Ascending aorta (tissue), 2 donors: ENCODE results near the gene ATAD1. TPM values are rescaled to one million over a fixed set of nuclear protein-coding genes. Genes with fewer than 3 reads are reported as not detected.
A peak's percentile ranks its signal among the peaks of the same experiment; 100 is the strongest.
"Not testable (repeated sequence)": the region's sequence is repeated elsewhere in the genome, so short reads cannot be mapped to it uniquely, and the experiment has no call there.

Experiments
- DNase-seq, 2 donors: peaks; one replicate each; pipeline ENCODE4 v3.0.0-alpha.2; 2019; ENCODE audit warnings: low spot score in 2 of 2
- H3K27ac ChIP-seq, 2 donors: fragments of 200-600 bp; sonication (generic); one replicate each; pipeline ENCODE4 v1.5.1; 2016 to 2017; ENCODE audit warnings: mild to moderate bottlenecking in 1 of 2
- H3K27me3 ChIP-seq: fragments of 200-600 bp; sonication (generic); one replicate; pipeline ENCODE4 v1.5.1; 2017
- H3K36me3 ChIP-seq, 2 donors: fragments of 200-600 bp; sonication (generic); one replicate each; pipeline ENCODE4 v1.5.1; 2016
- H3K4me1 ChIP-seq, 2 donors: fragments of 200-600 bp; sonication (generic); one replicate each; pipeline ENCODE4 v1.5.1; 2016 to 2017; ENCODE audit warnings: mild to moderate bottlenecking in 1 of 2
- H3K4me3 ChIP-seq, 2 donors: fragments of 200-600 bp; sonication (generic); one replicate each; pipeline ENCODE4 v1.5.1; 2016 to 2017; ENCODE audit warnings: mild to moderate bottlenecking in 1 of 2
- H3K9me3 ChIP-seq, 2 donors: fragments of 200-600 bp; sonication (generic); one replicate each; pipeline ENCODE4 v1.5.1; 2016
- CTCF ChIP-seq, 3 experiments: fragments of 200-600 bp in 2 of 3; fragments of 450-650 bp in 1 of 3; sonication (generic) in 2 of 3; IDR thresholded peaks; one replicate each; pipeline ENCODE4 v1.5.1; 2016 to 2019; ENCODE audit warnings: antibody characterized with exemption in 3 of 3, mild to moderate bottlenecking in 1 of 3, moderate library complexity in 1 of 3
- intact Hi-C: fragments of 100-400 bp; cut with DNase I; formaldehyde crosslinking; loops from one replicate; pipeline ENCODE4 v1.15.1; 2023
- total RNA-seq: library from RNA; depleted of rRNA; stranded (reverse); fragments of >200 nt; gene quantifications from one replicate; pipeline ENCODE4 v1.1.0, GENCODE V29; 2016

ATAD1 gene
- total RNA-seq, result 22.1 TPM

- Histone ChIP-seq H3K9me3 (no peaks in the 10 kb centered on the region), H3K36me3 (peaks cover 0 to under 1% of the 10 kb centered on the region in 2 donors), H3K27me3 (no peaks in the 10 kb centered on the region), H3K4me3 (peak within 1 kb of the TSS; percentile 70 to 95), H3K4me1 (peaks cover 0 to 14% of the 10 kb centered on the region in 2 donors), H3K27ac (peak within 1 kb of the TSS; percentile 78 to 85)
- TF ChIP-seq CTCF (IDR thresholded peaks at IDR 0.05), result peak in 2 of 3 experiments; percentile 24 to 45
- intact Hi-C loops, result no loop called here
- DNase-seq, result peak; percentile 43 to 86
Measured at GRCh38 chr10:87817609-87818504, at the start of gene ATAD1. TSS of gene ATAD1 (minus strand) at chr10:87818226. CDS start at chr10:87814599, 3,627 bp downstream.

GRCh38 chr10:87867453-87867852, 49.4 kb upstream of the ATAD1 start:
- Histone ChIP-seq H3K27me3 (no peaks in the 10 kb centered on the region), H3K9me3 (no peaks in the 10 kb centered on the region), H3K36me3 (no peaks in the 10 kb centered on the region), H3K4me1 (peaks cover 0 to 14% of the 10 kb centered on the region in 2 donors), H3K27ac (peak overlapping the region in 1 of 2 donors; percentile 100), H3K4me3 (peak overlapping the region; percentile 100)
- intact Hi-C loops, result no loop called here
- TF ChIP-seq CTCF (IDR thresholded peaks at IDR 0.05), result no peak
- no peak for DNase-seq

- no peak for DNase-seq
- no peaks in the 10 kb centered on the region for H3K9me3 ChIP-seq
- intact Hi-C loops, result no loop called here
- peak overlapping the region; percentile 92 to 100 for H3K27ac ChIP-seq
- no peaks in the 10 kb centered on the region for H3K36me3 ChIP-seq
- H3K4me3 ChIP-seq, result peak overlapping the region; percentile 100
- no peaks in the 10 kb centered on the region for H3K27me3 ChIP-seq
- TF ChIP-seq CTCF (IDR thresholded peaks at IDR 0.05), result no peak
- H3K4me1 ChIP-seq, result peaks cover 0 to 12% of the 10 kb centered on the region in 2 donors
Measured at GRCh38 chr10:87866412-87866974, 48.5 kb upstream of the ATAD1 start.

- Histone ChIP-seq H3K4me3 (peak overlapping the region; percentile 100), H3K36me3 (no peaks in the 10 kb centered on the region), H3K27ac (peak overlapping the region; percentile 92 to 100), H3K9me3 (no peaks in the 10 kb centered on the region), H3K27me3 (no peaks in the 10 kb centered on the region), H3K4me1 (peaks cover 0 to 15% of the 10 kb centered on the region in 2 donors)
- intact Hi-C loops, result no loop called here
- DNase-seq, result no peak
- TF ChIP-seq CTCF (IDR thresholded peaks at IDR 0.05), result no peak
Measured at GRCh38 chr10:87865241-87865881, 47.3 kb upstream of the ATAD1 start.

GRCh38 chr10:87864496-87865059, 46.6 kb upstream of the ATAD1 start:
- Histone ChIP-seq H3K4me1 (peaks cover 0 to 11% of the 10 kb centered on the region in 2 donors), H3K9me3 (no peaks in the 10 kb centered on the region), H3K36me3 (no peaks in the 10 kb centered on the region), H3K27ac (peak overlapping the region; percentile 92 to 100), H3K4me3 (peak overlapping the region; percentile 100), H3K27me3 (no peaks in the 10 kb centered on the region)
- no peak for DNase-seq
- intact Hi-C loops, result loop anchor here (5.0 kb wide), 5 partner anchors 33 to 378 kb away; no protein-coding TSS in a partner anchor
- TF ChIP-seq CTCF (IDR thresholded peaks at IDR 0.05), result no peak

GRCh38 chr10:87863951-87864495, 46.0 kb upstream of the ATAD1 start:
- DNase-seq, result peak in 1 of 2 donors; percentile 67
- not testable (repeated sequence) for H3K9me3 ChIP-seq, H3K36me3 ChIP-seq, H3K27me3 ChIP-seq, H3K4me1 ChIP-seq
- Histone ChIP-seq H3K27ac (peak overlapping the region; percentile 92 to 100), H3K4me3 (peak overlapping the region; percentile 100)
- intact Hi-C loops, result loop anchor here (2.0 to 5.0 kb wide), 7 partner anchors 33 to 378 kb away; no protein-coding TSS in a partner anchor
